IPS-NIHi7 (cell line): ENCODE data around the gene TRRAP.

Experiments
- DNase-seq: peaks from one replicate; pipeline ENCODE4 v3.0.0; 2012; ENCODE audit warnings: mixed read lengths; ENCODE audit errors: extremely low spot score

The TRRAP gene

GRCh38 chr7:99004781-99005500, 126.6 kb downstream of the TRRAP start:
- no peak for DNase-seq

GRCh38 chr7:99005776-99006175, 127.4 kb downstream of the TRRAP start:
- no peak for DNase-seq

GRCh38 chr7:99006739-99007424, 128.6 kb downstream of the TRRAP start:
- DNase-seq = no peak

GRCh38 chr7:99008181-99008631, 129.9 kb downstream of the TRRAP start:
- DNase-seq = no peak

- DNase-seq = no peak
Observed at GRCh38 chr7:99008921-99009530, 130.7 kb downstream of the TRRAP start.

- no peak for DNase-seq
Observed at GRCh38 chr7:99010281-99010680, 131.9 kb downstream of the TRRAP start.

- no peak for DNase-seq
Observed at GRCh38 chr7:99011341-99011705, 133.0 kb downstream of the TRRAP start.

- no peak for DNase-seq
Observed at GRCh38 chr7:99011706-99012404, 133.5 kb downstream of the TRRAP start.

GRCh38 chr7:99012722-99013121, 134.4 kb downstream of the TRRAP start:
- DNase-seq = no peak

- DNase-seq = no peak
Observed at GRCh38 chr7:99013266-99014112, 135.2 kb downstream of the TRRAP start.

GRCh38 chr7:99014113-99014985, 136.0 kb downstream of the TRRAP start:
- no peak for DNase-seq

GRCh38 chr7:99016196-99016595, 137.9 kb downstream of the TRRAP start:
- no peak for DNase-seq

GRCh38 chr7:99019523-99020412, 141.4 kb downstream of the TRRAP start:
- DNase-seq = no peak

- no peak for DNase-seq
Observed at GRCh38 chr7:99020413-99020715, 142.0 kb downstream of the TRRAP start.

GRCh38 chr7:99021941-99022560, 143.7 kb downstream of the TRRAP start:
- DNase-seq = no peak

- no peak for DNase-seq
Observed at GRCh38 chr7:99024066-99024465, 145.7 kb downstream of the TRRAP start.

GRCh38 chr7:99027241-99027640, 148.9 kb downstream of the TRRAP start:
- DNase-seq = no peak

- DNase-seq = no peak
Observed at GRCh38 chr7:99027841-99028240, 149.5 kb downstream of the TRRAP start.
